K562 (cell line): ENCODE data around the gene ATL2. TPM values are rescaled to one million over a fixed set of nuclear protein-coding genes. Genes with fewer than 3 reads are reported as not detected.

Experiments used
- ELF4 ChIP-seq: fragments of 450-650 bp; formaldehyde crosslinking; IDR thresholded peaks from 2 replicates; pipeline ENCODE4 v1.4.0; 2022; ENCODE audit warnings: missing genetic modification characterization
- FOXA3 ChIP-seq, 2 experiments: fragments of 450-650 bp in 1 of 2; sonication (generic) in 1 of 2; formaldehyde crosslinking; IDR thresholded peaks in 1 of 2; conservative IDR thresholded peaks in 1 of 2; 2 replicates each; pipeline versions ENCODE4 v1.4.0 to v1.8.0; 2020 to 2022; ENCODE audit warnings: mild to moderate bottlenecking in 2 of 2, missing genetic modification reagents in 1 of 2
- FOXM1 ChIP-seq, 2 experiments: fragments of 450-650 bp in 1 of 2; sonication (generic) in 1 of 2; formaldehyde crosslinking in 1 of 2; IDR thresholded peaks; 2 replicates each; pipeline versions ENCODE4 v1.6.1 to v1.9.0; 2017 to 2022; ENCODE audit warnings: low read depth in 2 of 2, mild to moderate bottlenecking in 2 of 2, missing genetic modification reagents in 1 of 2, moderate library complexity in 1 of 2
- GABPB2 ChIP-seq: fragments of 250-450 bp; sonication (Bioruptor Pico); conservative IDR thresholded peaks from 2 replicates; pipeline ENCODE4 v1.5.1; 2021; ENCODE audit warnings: mild to moderate bottlenecking
- MYC ChIP-seq, 2 experiments: fragments of 250-450 bp in 1 of 2; sonication (Bioruptor Pico) in 1 of 2; IDR thresholded peaks; 2 replicates each; pipeline versions ENCODE4 v1.5.1 to v1.6.1; 2012 to 2021; ENCODE audit warnings: low read depth in 2 of 2, borderline replicate concordance in 1 of 2, improper control_type of control experiment in 1 of 2, low read length in 1 of 2, mild to moderate bottlenecking in 1 of 2, moderate library complexity in 1 of 2
- NELFE ChIP-seq: IDR thresholded peaks from 2 replicates; pipeline ENCODE4 v1.6.1; 2011; ENCODE audit warnings: mild to moderate bottlenecking; ENCODE audit not compliant: insufficient read depth, insufficient read length
- NEUROD1 ChIP-seq: fragments of 150-350 bp; IDR thresholded peaks from 2 replicates; pipeline ENCODE4 v1.6.1; 2014; ENCODE audit warnings: borderline replicate concordance, low read length, low read depth; ENCODE audit not compliant: partially characterized antibody
- RFX5 ChIP-seq: IDR thresholded peaks from 2 replicates; pipeline ENCODE4 v1.6.1; 2011; ENCODE audit warnings: low read depth, mild to moderate bottlenecking, improper control_type of control experiment, low read length
- SMAD4 ChIP-seq: fragments of 250-450 bp; sonication (Bioruptor Pico); conservative IDR thresholded peaks from 2 replicates; pipeline ENCODE4 v1.8.0; 2021; ENCODE audit warnings: inconsistent platforms, mild to moderate bottlenecking, moderate library complexity
- TAF9B ChIP-seq: fragments of 450-650 bp; IDR thresholded peaks from 2 replicates; pipeline ENCODE4 v1.6.1; 2018; ENCODE audit warnings: mild to moderate bottlenecking; ENCODE audit not compliant: partially characterized antibody
- ZC3H4 ChIP-seq: sonication (generic); formaldehyde crosslinking; IDR thresholded peaks from 2 replicates; pipeline ENCODE4 v1.9.0; 2021; ENCODE audit warnings: missing genetic modification reagents, borderline replicate concordance
- ZNF592 ChIP-seq: fragments of 450-650 bp; IDR thresholded peaks from 2 replicates; pipeline ENCODE4 v1.6.1; 2017; ENCODE audit warnings: antibody characterized with exemption, mild to moderate bottlenecking
- ZZZ3 ChIP-seq: fragments of 450-650 bp; IDR thresholded peaks from 2 replicates; pipeline ENCODE4 v1.6.1; 2016; ENCODE audit warnings: antibody characterized with exemption, mild to moderate bottlenecking, moderate library complexity
- polyA plus RNA-seq, 8 experiments: library from polyadenylated mRNA; depleted of rRNA in 4 of 8; stranded (reverse) in 5 of 8; unstranded in 3 of 8; fragments of >200 nt; fragmentation: Nextera tagmentation in 2 of 8; fragmentation: Illumina TruSeq in 1 of 8; extraction: Ambion mirVana in 2 of 8; extraction: Trizol in 1 of 8; gene quantifications; 2 replicates each; pipeline versions ENCODE4 v1.2.1 to v1.2.3, GENCODE V29; 2011 to 2014; ENCODE audit warnings: inconsistent platforms in 1 of 8, missing spikeins in 1 of 8
- total RNA-seq, 7 experiments: library from RNA; depleted of rRNA in 6 of 7; stranded (reverse); fragments of >200 nt in 6 of 7; fragmentation: Illumina TruSeq in 2 of 7; extraction: Trizol in 2 of 7; gene quantifications; 2 replicates each; pipeline versions ENCODE4 v1.2.1 to v1.2.3, GENCODE V29; 2011 to 2021; ENCODE audit warnings: low replicate concordance in 1 of 7
- TF ChIP-seq, protein P1 (sequence below): fragments of 250-450 bp; sonication (Bioruptor Pico); IDR thresholded peaks from 2 replicates; pipeline ENCODE4 v1.5.0; 2022; ENCODE audit warnings: mild to moderate bottlenecking

The ATL2 gene
- total and polyA plus RNA-seq, 9 of the 15 experiments (the other 6 are each of a cell fraction or from before 2014, with no cell fraction given): 12.0 to 80.8 (median 70.2) TPM

DNA sequence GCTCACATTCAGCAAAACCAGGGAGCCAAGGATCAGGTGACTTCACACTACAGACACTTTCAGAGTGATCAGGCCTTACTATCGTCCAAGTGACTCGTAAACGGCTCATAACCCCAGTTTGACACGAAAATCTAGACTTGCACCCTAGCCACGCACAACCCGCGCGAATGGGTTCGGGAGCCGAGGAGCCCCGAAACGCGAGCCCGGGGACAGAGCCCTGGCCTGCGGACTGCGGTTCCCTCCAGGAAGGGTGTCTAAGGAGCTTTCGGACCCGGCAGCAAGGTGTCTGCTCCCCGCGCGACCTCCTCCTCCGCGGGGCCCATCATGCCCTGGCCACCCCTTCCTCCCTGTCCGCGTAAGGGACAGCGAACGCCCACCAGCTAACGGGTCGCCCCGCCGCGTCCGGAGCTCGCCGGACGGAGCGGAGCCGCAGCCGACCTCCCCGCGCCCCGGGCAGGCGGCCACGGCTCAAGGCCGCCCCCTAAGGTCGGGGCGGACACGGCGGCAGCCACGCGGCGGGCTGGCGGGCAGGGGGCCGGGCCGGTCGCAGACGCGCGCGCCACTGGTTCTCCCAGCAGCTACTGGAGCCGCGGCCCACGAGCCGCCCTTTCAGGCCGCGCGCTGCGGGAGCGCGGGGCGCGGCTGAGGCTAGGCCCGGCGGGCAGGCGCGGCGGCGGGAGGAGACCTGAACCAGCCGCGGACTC, 575 bp downstream of the ATL2 start (continued):
- no peak for TF ChIP-seq RFX5
- TF ChIP-seq NEUROD1: peak; percentile 9
- TF ChIP-seq, protein P1, sequence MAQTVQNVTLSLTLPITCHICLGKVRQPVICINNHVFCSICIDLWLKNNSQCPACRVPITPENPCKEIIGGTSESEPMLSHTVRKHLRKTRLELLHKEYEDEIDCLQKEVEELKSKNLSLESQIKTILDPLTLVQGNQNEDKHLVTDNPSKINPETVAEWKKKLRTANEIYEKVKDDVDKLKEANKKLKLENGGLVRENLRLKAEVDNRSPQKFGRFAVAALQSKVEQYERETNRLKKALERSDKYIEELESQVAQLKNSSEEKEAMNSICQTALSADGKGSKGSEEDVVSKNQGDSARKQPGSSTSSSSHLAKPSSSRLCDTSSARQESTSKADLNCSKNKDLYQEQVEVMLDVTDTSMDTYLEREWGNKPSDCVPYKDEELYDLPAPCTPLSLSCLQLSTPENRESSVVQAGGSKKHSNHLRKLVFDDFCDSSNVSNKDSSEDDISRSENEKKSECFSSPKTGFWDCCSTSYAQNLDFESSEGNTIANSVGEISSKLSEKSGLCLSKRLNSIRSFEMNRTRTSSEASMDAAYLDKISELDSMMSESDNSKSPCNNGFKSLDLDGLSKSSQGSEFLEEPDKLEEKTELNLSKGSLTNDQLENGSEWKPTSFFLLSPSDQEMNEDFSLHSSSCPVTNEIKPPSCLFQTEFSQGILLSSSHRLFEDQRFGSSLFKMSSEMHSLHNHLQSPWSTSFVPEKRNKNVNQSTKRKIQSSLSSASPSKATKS (CRISPR knock-in tag): no peak
- TF ChIP-seq FOXM1 (IDR thresholded peaks at IDR 0.05; ENCODE audit: low read depth): no peak
- TF ChIP-seq FOXM1 (CRISPR knock-in tag; IDR thresholded peaks at IDR 0.05; ENCODE audit: low read depth): no peak; the same call in 1 of the 2 replicates
- no peak for TF ChIP-seq ZC3H4 (CRISPR knock-in tag)
- TF ChIP-seq GABPB2: no peak
- TF ChIP-seq ELF4 (CRISPR knock-in tag): no peak
- peak in 1 of 2 experiments; percentile 16; a peak in 1 of 4 replicates for TF ChIP-seq FOXA3 (CRISPR knock-in tag; conservative IDR thresholded peaks at IDR 0.05 in 1 of 2, IDR thresholded peaks at IDR 0.05 in 1 of 2)
- TF ChIP-seq MYC (IDR thresholded peaks at IDR 0.05; ENCODE audit: low read depth, low read length): peak; percentile 92
- TF ChIP-seq MYC (CRISPR knock-in tag; IDR thresholded peaks at IDR 0.05; ENCODE audit: borderline replicate concordance, low read depth): no peak
- no peak for TF ChIP-seq ZZZ3
- peak; percentile 48; the same call in 1 of the 2 replicates for TF ChIP-seq ZNF592
- TF ChIP-seq TAF9B: no peak
- TF ChIP-seq NELFE: no peak
- peak; percentile 74 for TF ChIP-seq SMAD4
